Measurements from ENCODE around the gene PHACTR4.
A peak's percentile ranks its signal among the peaks of the same experiment; 100 is the strongest.
"Not testable (repeated sequence)": the region's sequence is repeated elsewhere in the genome, so short reads cannot be mapped to it uniquely, and the experiment has no call there.

Gene PHACTR4

GRCh38 chr1:28506907-28507246, 137.3 kb downstream of the PHACTR4 start:
- no peak for DNase-seq

GRCh38 chr1:28507247-28507645, 137.7 kb downstream of the PHACTR4 start:
- DNase-seq = no peak

GRCh38 chr1:28507646-28508434, 138.3 kb downstream of the PHACTR4 start:
- no peak for DNase-seq

- DNase-seq = no peak
These were observed 138.9 kb downstream of the PHACTR4 start for GRCh38 chr1:28508435-28508754.

GRCh38 chr1:28509705-28510272, 140.2 kb downstream of the PHACTR4 start:
- DNase-seq = no peak

- no peak for DNase-seq
These were observed 140.9 kb downstream of the PHACTR4 start for GRCh38 chr1:28510273-28510969.

- DNase-seq = no peak
These were observed 141.5 kb downstream of the PHACTR4 start for GRCh38 chr1:28510970-28511440.

- DNase-seq = no peak
These were observed 142.6 kb downstream of the PHACTR4 start for GRCh38 chr1:28512058-28512611.

- not testable (repeated sequence) for DNase-seq
These were observed 144.9 kb downstream of the PHACTR4 start for GRCh38 chr1:28514445-28514933.

GRCh38 chr1:28516518-28516956, 147.0 kb downstream of the PHACTR4 start:
- no peak for DNase-seq

GRCh38 chr1:28517649-28517999, 148.1 kb downstream of the PHACTR4 start:
- DNase-seq = no peak

GRCh38 chr1:28518000-28518744, 148.6 kb downstream of the PHACTR4 start:
- DNase-seq = peak; percentile 78

- peak; percentile 17 for DNase-seq
These were observed 149.3 kb downstream of the PHACTR4 start for GRCh38 chr1:28518745-28519341.

- no peak for DNase-seq
These were observed 150.6 kb downstream of the PHACTR4 start for GRCh38 chr1:28519946-28520725.

GRCh38 chr1:28520796-28521195, 151.3 kb downstream of the PHACTR4 start:
- not testable (repeated sequence) for DNase-seq

- DNase-seq = no peak
These were observed 152.1 kb downstream of the PHACTR4 start for GRCh38 chr1:28521502-28522164.

- DNase-seq = not testable (repeated sequence)
These were observed 153.0 kb downstream of the PHACTR4 start for GRCh38 chr1:28522537-28522936.

GRCh38 chr1:28525002-28525642, 155.6 kb downstream of the PHACTR4 start:
- DNase-seq = not testable (repeated sequence)

- no peak for DNase-seq
These were observed 157.3 kb downstream of the PHACTR4 start for GRCh38 chr1:28526886-28527285.

GRCh38 chr1:28530456-28530855, 160.9 kb downstream of the PHACTR4 start:
- DNase-seq = no peak

All from DMS79 treated with DMSO at 0.1 percent for 48 hours (cell line).